ENCODE data around the gene MACROH2A2.

Gene MACROH2A2

GRCh38 chr10:70090951-70091350 lies 38.3 kb downstream of the MACROH2A2 start:
- no peak for TF ChIP-seq CTCF (IDR thresholded peaks at IDR 0.05)
- no peak overlapping the region for H3K27ac ChIP-seq
- no peak overlapping the region for H3K4me3 ChIP-seq
- DNase-seq (ENCODE audit: low spot score): no peak

DNA sequence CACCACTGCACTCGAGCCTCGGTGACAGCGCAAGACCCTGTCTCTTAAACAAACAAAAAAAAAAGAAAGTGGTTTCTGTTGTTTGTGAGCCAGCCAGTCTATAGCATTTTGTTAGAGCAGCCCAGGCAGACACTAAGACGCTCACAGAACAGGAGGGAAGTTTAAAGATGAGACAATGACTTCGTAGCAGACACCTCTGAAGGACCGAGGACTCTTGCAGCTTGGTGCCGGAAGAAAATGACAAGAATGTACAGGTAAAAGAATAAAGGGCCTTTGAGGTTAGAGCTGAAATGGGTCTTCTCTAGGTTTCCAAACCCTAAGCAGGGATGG lies 39.7 kb downstream of the MACROH2A2 start:
- TF ChIP-seq CTCF (IDR thresholded peaks at IDR 0.05): no peak
- no peak overlapping the region for H3K4me3 ChIP-seq
- H3K27ac ChIP-seq: no peak overlapping the region
- no peak for DNase-seq (ENCODE audit: low spot score)

DNA sequence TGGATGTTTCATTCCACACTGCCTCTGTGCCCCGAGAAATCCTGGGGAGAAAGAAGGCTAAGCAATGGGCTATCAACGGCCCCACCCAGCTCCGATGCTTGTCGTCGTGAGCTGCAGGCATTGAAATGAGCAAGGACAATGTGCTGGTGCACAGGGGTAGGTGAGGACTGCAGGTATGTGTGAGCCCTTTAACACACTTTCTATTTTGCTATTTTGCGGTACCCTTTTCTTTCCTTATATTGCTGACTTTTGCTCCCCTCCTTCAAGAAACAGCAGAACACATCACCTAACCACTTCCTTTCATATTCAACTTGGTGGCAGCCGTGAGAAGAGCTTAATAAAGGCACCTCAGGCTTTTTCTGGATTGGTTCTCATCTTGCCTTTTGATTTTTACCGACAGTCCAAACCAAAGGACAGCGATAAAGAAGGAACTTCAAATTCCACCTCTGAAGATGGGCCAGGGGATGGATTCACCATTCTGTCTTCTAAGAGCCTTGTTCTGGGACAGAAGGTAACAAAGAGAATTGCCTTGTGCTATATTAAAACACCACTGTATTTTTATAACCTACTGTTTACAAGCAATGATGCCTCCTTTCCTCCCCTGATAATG lies 40.8 kb downstream of the MACROH2A2 start:
- no peak for DNase-seq (ENCODE audit: low spot score)
- TF ChIP-seq CTCF (IDR thresholded peaks at IDR 0.05): no peak
- Histone ChIP-seq H3K27ac (no peak overlapping the region), H3K4me3 (no peak overlapping the region)

DNA sequence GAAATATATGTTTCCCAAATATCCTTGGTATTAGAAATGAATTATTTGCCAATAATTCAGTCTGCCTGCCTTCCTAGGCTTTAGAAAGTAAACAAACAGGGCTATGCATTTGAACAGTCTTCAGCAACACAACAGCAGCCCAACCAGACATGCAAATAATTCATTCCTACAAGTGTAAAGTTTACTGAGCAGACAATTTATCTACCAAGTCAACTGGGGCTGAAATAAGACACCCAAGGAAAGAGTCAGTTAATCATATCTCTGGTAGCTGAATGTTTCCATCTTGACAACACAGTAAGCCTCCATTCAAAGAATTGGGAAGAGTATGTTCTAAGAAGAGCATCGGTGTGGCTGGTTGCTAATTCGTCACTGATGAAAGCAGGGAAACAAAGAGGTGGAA lies 41.6 kb downstream of the MACROH2A2 start:
- Histone ChIP-seq H3K27ac (no peak overlapping the region), H3K4me3 (no peak overlapping the region)
- TF ChIP-seq CTCF (IDR thresholded peaks at IDR 0.05): no peak
- DNase-seq (ENCODE audit: low spot score): no peak

DNA sequence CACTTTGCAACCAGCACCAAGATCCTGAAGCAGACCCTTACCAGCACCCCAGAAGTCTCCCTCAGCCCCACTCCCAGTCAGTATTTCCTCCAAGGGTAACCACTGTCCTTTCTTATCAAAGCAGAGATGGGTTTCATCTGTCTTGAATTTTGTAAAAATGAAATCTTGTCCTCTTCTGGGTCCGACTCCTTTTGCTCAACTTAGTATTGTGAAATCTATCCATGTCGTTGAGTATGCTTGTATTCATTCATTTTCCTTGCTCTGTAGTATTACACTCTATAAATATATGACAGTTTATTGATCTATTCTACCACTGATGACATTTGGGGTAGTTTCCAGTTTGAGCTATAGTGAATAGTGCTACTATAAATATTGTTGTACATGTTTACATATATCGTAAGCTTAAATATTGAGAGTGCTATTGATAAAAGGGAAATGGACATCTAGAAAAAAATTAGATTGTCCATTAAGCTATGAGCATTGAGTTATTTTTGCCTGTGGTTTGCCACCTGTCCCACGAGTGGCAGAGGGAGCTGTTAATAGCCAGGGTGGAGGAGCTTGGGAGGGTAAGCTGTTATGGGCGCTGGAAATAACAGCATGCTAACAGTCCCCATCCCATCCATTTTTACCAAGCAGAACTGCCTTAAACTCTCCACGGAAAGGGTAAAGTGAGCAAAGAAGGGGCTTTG lies 43.5 kb downstream of the MACROH2A2 start:
- no peak for TF ChIP-seq CTCF (IDR thresholded peaks at IDR 0.05)
- Histone ChIP-seq H3K4me3 (no peak overlapping the region), H3K27ac (no peak overlapping the region)
- DNase-seq (ENCODE audit: low spot score): no peak

GRCh38 chr10:70096705-70097420 lies 44.2 kb downstream of the MACROH2A2 start:
- Histone ChIP-seq H3K27ac (no peak overlapping the region), H3K4me3 (no peak overlapping the region)
- DNase-seq (ENCODE audit: low spot score): no peak
- no peak for TF ChIP-seq CTCF (IDR thresholded peaks at IDR 0.05)

DNA sequence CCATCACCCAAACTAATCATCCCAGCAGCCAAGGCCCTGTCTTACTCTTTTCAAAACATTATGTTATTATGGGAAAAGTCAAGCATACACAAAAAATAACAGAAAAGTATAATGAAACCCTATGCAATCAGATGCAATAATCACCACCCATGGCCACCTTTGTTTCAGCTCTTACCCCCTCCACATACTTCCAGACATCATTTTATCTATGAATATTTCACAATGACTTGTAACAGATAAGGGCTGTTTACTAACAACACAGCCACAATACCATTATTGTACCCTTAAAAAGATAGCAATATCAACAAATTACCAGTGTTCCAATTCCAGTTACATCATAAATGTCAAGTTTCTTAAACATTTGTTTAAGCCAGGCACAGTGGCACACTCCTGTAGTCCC lies 44.8 kb downstream of the MACROH2A2 start:
- TF ChIP-seq CTCF (IDR thresholded peaks at IDR 0.05): no peak
- Histone ChIP-seq H3K4me3 (no peak overlapping the region), H3K27ac (no peak overlapping the region)
- DNase-seq (ENCODE audit: low spot score): no peak
